IPS DF 6.9 (cell line): ENCODE measurements around the gene OPCML.

ENCODE experiments used
- DNase-seq: peaks from one replicate; pipeline ENCODE4 v3.0.0-alpha.2; 2013; ENCODE audit warnings: low read depth, low spot score
- H3K27ac ChIP-seq: one replicate; pipeline ENCODE4 v1.5.1; 2013; ENCODE audit warnings: low read length, control low read depth
- H3K27me3 ChIP-seq: 2 replicates; pipeline ENCODE4 v1.6.1; 2013; ENCODE audit warnings: mild to moderate bottlenecking, low read length; ENCODE audit not compliant: control insufficient read depth, insufficient read depth
- H3K36me3 ChIP-seq: 2 replicates; pipeline ENCODE4 v1.6.1; 2013; ENCODE audit warnings: low read length; ENCODE audit not compliant: control insufficient read depth, insufficient read depth
- H3K4me1 ChIP-seq: 2 replicates; pipeline ENCODE4 v1.6.1; 2013; ENCODE audit warnings: low read length; ENCODE audit not compliant: control insufficient read depth, insufficient read depth
- H3K4me3 ChIP-seq: 2 replicates; pipeline ENCODE4 v1.5.1; 2013; ENCODE audit warnings: mild to moderate bottlenecking, low read length
- H3K9me3 ChIP-seq: 2 replicates; pipeline ENCODE4 v1.6.1; 2013; ENCODE audit warnings: low read length, inconsistent platforms; ENCODE audit not compliant: control insufficient read depth, insufficient read depth
- WGBS: extraction: QIAGEN DNeasy Blood & Tissue Kit; methylation state at CpG from one replicate; pipeline ENCODE4 v1.1.7; 2013; ENCODE audit warnings: mixed read lengths, missing lambda C conversion rate; ENCODE audit not compliant: insufficient read length, insufficient coverage; 5-methylcytosine and 5-hydroxymethylcytosine counted together

OPCML gene

DNA sequence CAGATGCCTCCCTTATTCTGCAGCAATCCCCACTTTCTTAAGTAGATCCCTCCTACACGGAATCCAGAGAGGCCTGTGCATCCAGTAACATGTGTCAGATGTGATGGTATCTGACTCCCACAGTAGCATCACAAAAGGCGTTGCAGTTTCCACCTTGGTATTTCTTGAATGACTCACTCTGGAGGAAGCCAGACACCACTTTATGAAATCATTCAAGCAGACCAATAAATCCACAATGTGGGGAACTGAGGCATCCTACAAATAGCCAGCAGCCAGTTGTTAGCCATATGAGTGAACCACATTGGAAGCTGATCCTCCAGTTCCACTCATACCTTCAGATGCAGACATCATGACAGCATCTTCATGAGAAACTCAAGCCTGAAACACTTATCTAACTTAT is 798.1 kb downstream of the OPCML start:
- no peak overlapping the region for H3K27ac ChIP-seq
- no peak for DNase-seq
- H3K9me3 ChIP-seq: no peaks in the 10 kb centered on the region
- H3K27me3 ChIP-seq: no peaks in the 10 kb centered on the region
- no CpG with 5 or more reads among the region's 2 CpGs for WGBS
- H3K36me3 ChIP-seq: no peaks in the 10 kb centered on the region
- H3K4me3 ChIP-seq: no peak overlapping the region
- H3K4me1 ChIP-seq: 0 out of 2 replicates have a peak, but pooled peaks cover 3% of the 10 kb centered on the region

DNA sequence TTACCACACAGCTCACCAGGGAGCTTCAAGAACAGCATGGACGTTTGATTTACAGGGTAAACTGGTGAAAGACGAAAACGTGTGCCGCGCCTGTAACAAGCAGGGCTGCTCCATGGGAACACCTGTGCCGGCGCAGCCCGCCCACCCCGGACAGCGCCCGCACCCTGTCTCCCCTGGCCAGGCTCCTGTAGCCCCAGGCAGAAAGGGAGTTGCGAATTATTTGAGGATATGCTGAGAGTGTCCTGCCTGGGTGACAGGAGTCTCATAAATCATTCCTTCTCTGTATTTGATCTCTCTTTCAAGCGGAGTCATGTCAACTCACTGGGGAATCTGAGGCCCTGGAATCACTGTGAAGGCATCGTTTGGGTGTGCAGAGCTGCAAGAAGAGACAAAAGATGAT is 804.3 kb downstream of the OPCML start:
- no peak overlapping the region for H3K27ac ChIP-seq
- no peak overlapping the region for H3K4me3 ChIP-seq
- H3K9me3 ChIP-seq: no peaks in the 10 kb centered on the region
- DNase-seq: no peak
- WGBS: no CpG with 5 or more reads among the region's 14 CpGs
- no peaks in the 10 kb centered on the region for H3K36me3 ChIP-seq
- H3K4me1 ChIP-seq: 0 out of 2 replicates have a peak, but pooled peaks cover 3% of the 10 kb centered on the region
- H3K27me3 ChIP-seq: no peaks in the 10 kb centered on the region

DNA sequence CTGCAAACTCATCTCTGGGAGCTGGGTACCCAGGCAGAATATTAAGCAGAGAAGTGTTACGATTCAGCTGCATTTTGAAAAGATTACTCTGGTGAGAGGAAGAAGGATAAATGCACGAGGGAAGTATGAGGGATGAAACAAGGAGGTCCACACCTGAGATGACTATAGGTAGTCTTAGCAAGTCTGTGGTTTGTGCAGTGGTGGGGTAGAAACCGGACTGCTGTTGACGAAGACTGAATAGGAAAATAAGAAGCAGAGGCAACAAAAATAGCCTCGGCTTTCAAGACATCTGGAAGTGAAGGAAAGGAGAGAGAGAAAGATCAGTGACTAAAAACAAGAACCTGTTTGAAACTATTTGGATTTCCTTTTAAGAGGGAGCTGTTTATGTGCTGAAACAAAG is 810.8 kb downstream of the OPCML start:
- no peak for DNase-seq
- Histone ChIP-seq H3K27me3 (no peaks in the 10 kb centered on the region), H3K4me1 (no peaks in the 10 kb centered on the region), H3K27ac (no peak overlapping the region), H3K36me3 (no peaks in the 10 kb centered on the region), H3K9me3 (no peaks in the 10 kb centered on the region), H3K4me3 (no peak overlapping the region)
- WGBS: no CpG with 5 or more reads among the region's 5 CpGs

DNA sequence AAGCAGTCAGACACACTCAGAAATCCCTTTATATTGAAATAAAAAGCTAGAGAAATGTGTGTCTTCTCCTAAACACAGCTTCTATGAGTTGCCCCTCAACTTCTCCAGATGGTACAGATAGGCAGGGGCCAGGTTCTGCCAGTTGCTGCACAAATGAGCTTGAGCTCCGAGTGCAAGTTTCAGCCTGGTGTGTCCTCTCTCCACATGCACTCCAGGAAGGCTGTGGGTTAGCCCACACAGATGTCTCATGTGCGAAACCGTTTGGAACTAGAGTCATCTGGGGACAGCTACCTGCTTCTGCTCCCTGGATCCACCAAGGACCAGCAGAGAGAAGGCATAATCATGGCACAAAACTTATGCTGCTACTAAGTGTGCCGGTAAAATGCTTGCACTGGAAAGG is 812.6 kb downstream of the OPCML start:
- WGBS: no CpG with 5 or more reads among the region's 4 CpGs
- Histone ChIP-seq H3K36me3 (no peaks in the 10 kb centered on the region), H3K27ac (no peak overlapping the region), H3K9me3 (no peaks in the 10 kb centered on the region), H3K27me3 (no peaks in the 10 kb centered on the region), H3K4me3 (no peak overlapping the region), H3K4me1 (no peaks in the 10 kb centered on the region)
- no peak for DNase-seq

DNA sequence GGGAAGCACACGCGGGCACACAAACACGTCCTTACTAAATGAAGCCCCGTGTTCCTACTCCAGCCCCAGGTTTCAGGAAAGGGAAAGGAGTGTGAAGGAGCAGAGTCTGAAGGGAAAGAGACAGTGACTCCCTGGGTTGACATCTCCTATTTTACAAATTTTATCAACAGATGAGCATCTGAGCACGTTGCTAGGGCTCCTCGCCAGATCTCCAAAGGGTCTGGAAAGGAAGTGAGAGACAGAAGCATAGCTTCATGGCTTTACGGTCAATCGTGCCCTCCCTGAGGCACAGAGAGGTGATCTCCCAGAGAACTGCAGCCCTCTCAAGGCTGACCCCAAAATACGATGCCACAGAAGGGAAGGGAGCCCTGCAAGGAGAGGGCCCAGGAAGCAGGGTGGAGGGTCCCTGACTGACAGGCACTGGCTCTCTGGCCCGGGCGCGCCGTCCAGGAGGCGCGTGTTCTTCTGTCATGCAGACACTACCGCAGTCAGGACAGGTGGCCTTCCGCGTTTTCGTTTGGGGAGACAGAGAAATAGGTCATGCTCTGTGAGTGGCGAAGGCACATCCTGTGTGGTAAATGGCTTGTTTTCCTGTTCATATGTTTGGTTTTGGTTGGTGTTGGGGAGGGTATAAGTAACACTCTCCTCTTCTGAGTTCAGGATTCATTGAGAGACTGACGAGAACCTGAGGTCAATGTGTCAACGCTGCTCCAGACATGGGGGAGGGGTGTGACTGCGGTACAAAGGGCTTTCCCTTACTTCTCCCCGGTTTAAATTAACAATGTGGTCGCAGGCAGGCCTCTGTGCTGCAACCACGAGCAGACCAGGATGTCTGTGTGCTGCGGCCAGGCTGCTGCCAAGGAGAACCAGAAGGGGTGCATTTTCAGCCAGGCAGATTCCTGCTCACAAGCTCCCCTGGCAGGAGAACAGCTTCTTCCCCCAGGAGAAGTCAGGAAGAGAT is 813.3 kb downstream of the OPCML start:
- no peaks in the 10 kb centered on the region for H3K36me3 ChIP-seq
- H3K27ac ChIP-seq: no peak overlapping the region
- WGBS: no CpG with 5 or more reads among the region's 27 CpGs
- H3K27me3 ChIP-seq: no peaks in the 10 kb centered on the region
- no peak overlapping the region for H3K4me3 ChIP-seq
- DNase-seq: no peak
- no peaks in the 10 kb centered on the region for H3K9me3 ChIP-seq
- no peaks in the 10 kb centered on the region for H3K4me1 ChIP-seq

DNA sequence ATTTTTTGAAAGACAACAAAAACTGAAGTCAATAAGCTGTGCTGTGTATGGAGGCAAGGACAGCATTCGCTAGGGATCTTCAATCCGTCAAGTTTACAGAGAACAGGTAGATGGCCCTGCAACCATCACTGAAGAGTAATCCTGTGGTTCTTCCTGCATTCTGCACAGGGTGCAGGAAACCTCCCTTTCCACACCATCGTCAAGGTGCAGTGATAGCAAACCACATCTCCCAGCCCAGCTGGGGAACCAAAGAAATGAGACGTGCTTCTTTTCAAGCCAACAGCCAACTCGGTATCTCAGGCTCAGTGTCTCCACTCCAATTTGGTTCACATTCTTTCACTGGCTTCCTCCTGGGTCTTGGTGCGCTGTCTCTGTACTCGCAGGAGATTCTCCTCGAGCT is 814.5 kb downstream of the OPCML start:
- Histone ChIP-seq H3K27me3 (no peaks in the 10 kb centered on the region), H3K4me3 (no peak overlapping the region), H3K36me3 (no peaks in the 10 kb centered on the region), H3K4me1 (no peaks in the 10 kb centered on the region), H3K27ac (no peak overlapping the region), H3K9me3 (no peaks in the 10 kb centered on the region)
- DNase-seq: no peak
- WGBS: no CpG with 5 or more reads among the region's 8 CpGs

DNA sequence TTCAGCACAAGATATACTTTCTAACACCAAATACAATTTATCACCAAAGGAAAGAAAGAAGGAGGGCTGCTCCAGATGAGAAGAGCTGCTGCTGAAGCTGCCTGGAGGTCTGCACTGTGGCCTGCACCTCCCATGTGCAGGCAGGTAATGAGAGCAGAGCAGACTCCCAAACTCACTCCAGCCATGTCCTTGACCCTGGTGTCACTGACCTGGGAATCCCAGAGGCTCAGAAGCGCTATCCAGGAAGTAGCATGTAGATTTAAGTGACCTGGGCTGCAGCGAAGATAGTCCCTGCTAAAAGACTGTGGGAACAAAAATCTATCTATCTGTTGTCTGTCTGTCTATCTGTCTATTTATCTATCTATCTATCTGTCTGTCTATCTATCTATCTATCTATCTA is 816.3 kb downstream of the OPCML start:
- no peaks in the 10 kb centered on the region for H3K36me3 ChIP-seq
- no peak overlapping the region; the same call in 1 of the 2 replicates for H3K4me3 ChIP-seq
- DNase-seq: no peak
- no peak overlapping the region for H3K27ac ChIP-seq
- H3K27me3 ChIP-seq: no peaks in the 10 kb centered on the region
- H3K4me1 ChIP-seq: no peaks in the 10 kb centered on the region
- WGBS: no CpG with 5 or more reads among the region's 2 CpGs
- H3K9me3 ChIP-seq: no peaks in the 10 kb centered on the region

DNA sequence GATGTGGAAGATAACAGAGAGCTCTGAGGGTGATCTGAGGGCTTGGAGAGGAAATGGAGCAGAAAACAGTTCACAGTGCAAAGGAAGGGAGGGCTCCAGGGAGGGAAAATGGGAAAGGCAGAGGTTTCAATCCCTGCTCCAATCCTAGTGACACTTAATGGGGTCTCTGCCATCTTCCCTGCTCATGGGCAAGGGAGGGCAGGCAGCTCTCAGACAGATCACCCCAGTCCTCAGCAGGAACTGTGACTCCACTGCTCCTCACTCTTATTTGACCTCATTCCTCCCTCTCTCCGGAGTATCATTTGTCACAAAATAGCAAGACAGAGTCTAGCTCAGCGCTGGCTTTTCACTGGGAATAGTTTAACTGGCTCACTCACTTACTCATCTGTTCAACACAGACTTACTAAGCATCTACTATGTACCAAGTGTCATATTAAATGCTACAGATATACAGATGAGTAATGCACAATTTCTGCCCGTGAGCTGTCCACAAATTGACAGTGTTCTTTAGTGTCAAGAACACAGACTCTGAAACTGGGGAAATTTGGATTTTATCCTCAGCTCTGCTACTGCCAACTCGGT is 817.4 kb downstream of the OPCML start:
- WGBS: no CpG with 5 or more reads among the region's 4 CpGs
- no peaks in the 10 kb centered on the region for H3K36me3 ChIP-seq
- DNase-seq: no peak
- no peak overlapping the region for H3K4me3 ChIP-seq
- no peak overlapping the region for H3K27ac ChIP-seq
- H3K27me3 ChIP-seq: no peaks in the 10 kb centered on the region
- H3K4me1 ChIP-seq: no peaks in the 10 kb centered on the region
- H3K9me3 ChIP-seq: no peaks in the 10 kb centered on the region

DNA sequence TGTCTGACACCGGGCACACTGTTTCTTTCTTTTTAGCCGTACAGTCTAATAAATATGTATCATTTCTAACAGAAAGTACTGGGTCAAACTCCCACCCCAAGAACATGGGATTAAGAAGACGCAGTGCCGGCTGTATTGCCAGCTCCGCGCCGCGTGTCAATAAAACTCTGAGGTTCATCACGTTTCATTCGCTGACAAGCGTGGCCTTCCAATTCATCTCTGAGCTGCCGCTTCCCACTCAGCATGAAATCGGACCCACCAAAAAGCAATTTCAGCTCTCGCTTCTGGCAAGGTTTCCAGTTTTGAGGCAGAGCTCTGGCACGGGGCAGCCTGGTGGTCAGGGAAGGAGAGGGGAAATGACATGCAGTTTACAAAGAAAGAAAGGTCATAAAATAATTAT is 819.8 kb downstream of the OPCML start:
- no peaks in the 10 kb centered on the region for H3K4me1 ChIP-seq
- H3K27ac ChIP-seq: no peak overlapping the region
- no CpG with 5 or more reads among the region's 15 CpGs for WGBS
- no peak overlapping the region for H3K4me3 ChIP-seq
- H3K9me3 ChIP-seq: no peaks in the 10 kb centered on the region
- no peaks in the 10 kb centered on the region for H3K27me3 ChIP-seq
- H3K36me3 ChIP-seq: no peaks in the 10 kb centered on the region
- no peak for DNase-seq

DNA sequence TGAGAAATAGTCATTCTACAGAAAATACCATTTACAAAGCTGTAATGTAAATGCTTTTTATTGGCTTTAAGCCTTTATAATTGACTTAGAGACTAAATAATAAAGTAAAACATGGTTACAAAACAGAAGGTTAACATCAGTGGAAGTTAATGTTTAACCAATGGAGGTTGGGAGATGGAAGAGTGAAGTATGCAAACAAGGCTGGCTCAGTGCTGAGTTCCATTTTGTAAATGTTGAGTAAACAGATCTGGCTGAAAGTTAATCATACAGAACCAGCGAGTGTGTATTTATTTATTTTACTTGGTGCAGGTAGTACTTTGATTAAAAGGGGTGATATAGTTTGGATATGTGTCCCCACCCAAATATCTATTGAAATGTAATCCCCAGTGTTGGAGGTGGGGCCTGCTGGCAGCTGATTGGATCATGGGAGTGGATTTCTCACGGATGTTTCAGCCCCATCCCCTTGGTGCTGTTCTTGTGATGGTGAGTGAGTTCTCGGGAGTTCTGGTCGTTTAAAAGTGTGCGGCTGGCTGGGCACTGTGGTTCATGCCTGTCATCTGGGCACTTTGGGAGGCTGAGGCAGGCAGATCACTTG is 827.4 kb downstream of the OPCML start:
- no peaks in the 10 kb centered on the region for H3K36me3 ChIP-seq
- no peaks in the 10 kb centered on the region for H3K27me3 ChIP-seq
- H3K9me3 ChIP-seq: no peaks in the 10 kb centered on the region
- no CpG with 5 or more reads among the region's 5 CpGs for WGBS
- DNase-seq: no peak
- H3K4me3 ChIP-seq: no peak overlapping the region
- no peaks in the 10 kb centered on the region for H3K4me1 ChIP-seq
- no peak overlapping the region for H3K27ac ChIP-seq
